SKM-1 (cell line): Measurements from ENCODE around the gene ZFAND5.

Experiments
- DNase-seq: peaks from one replicate; lab custom pipeline; 2025; ENCODE audit not compliant: unreplicated experiment; lab: John Stamatoyannopoulos, UW

The ZFAND5 gene

GRCh38 chr9:72363236-72363635, 1.8 kb downstream of the ZFAND5 start:
- DNase-seq = no peak

- no peak for DNase-seq
Measured at GRCh38 chr9:72362680-72363139, 2.3 kb downstream of the ZFAND5 start.

- no peak for DNase-seq
Measured at GRCh38 chr9:72362118-72362531, 2.9 kb downstream of the ZFAND5 start.

GRCh38 chr9:72361217-72361616, 3.8 kb downstream of the ZFAND5 start:
- no peak for DNase-seq

- DNase-seq = no peak
Measured at GRCh38 chr9:72360324-72360723, 4.7 kb downstream of the ZFAND5 start.

- no peak for DNase-seq
Measured at GRCh38 chr9:72356041-72356582, 8.9 kb downstream of the ZFAND5 start.

- no peak for DNase-seq
Measured at GRCh38 chr9:72355153-72355552, 9.9 kb downstream of the ZFAND5 start.

- DNase-seq = no peak
Measured at GRCh38 chr9:72354704-72355103, 10.3 kb downstream of the ZFAND5 start.

GRCh38 chr9:72353455-72354116, 11.4 kb downstream of the ZFAND5 start:
- no peak for DNase-seq

- DNase-seq = no peak
Measured at GRCh38 chr9:72352911-72353388, 12.1 kb downstream of the ZFAND5 start.

GRCh38 chr9:72351538-72352453, 13.2 kb downstream of the ZFAND5 start:
- no peak for DNase-seq

- no peak for DNase-seq
Measured at GRCh38 chr9:72349911-72350310, 15.1 kb downstream of the ZFAND5 start.

- DNase-seq = no peak
Measured at GRCh38 chr9:72349240-72349639, 15.8 kb downstream of the ZFAND5 start.

GRCh38 chr9:72346333-72346732, 18.7 kb downstream of the ZFAND5 start:
- DNase-seq = no peak

GRCh38 chr9:72338631-72339030, 26.4 kb downstream of the ZFAND5 start:
- DNase-seq = no peak

- no peak for DNase-seq
Measured at GRCh38 chr9:72337286-72337685, 27.7 kb downstream of the ZFAND5 start.

GRCh38 chr9:72334658-72335337, 30.2 kb downstream of the ZFAND5 start:
- no peak for DNase-seq

GRCh38 chr9:72333709-72334108, 31.3 kb downstream of the ZFAND5 start:
- DNase-seq = no peak

GRCh38 chr9:72333197-72333596, 31.8 kb downstream of the ZFAND5 start:
- DNase-seq = no peak

GRCh38 chr9:72332351-72332750, 32.7 kb downstream of the ZFAND5 start:
- no peak for DNase-seq

- DNase-seq = no peak
Measured at GRCh38 chr9:72327631-72328030, 37.4 kb downstream of the ZFAND5 start.
